WTC11 (cell line): ENCODE results near the gene PHF14.

ENCODE experiments used
- ATF3 ChIP-seq: sonication (generic); formaldehyde crosslinking; conservative IDR thresholded peaks from 2 replicates; pipeline ENCODE4 v1.8.1; 2022; ENCODE audit warnings: mild to moderate bottlenecking, missing genetic modification reagents
- CTCF ChIP-seq: fragments of 200-600 bp; IDR thresholded peaks from 2 replicates; pipeline ENCODE4 v1.8.0; 2022; ENCODE audit warnings: antibody characterized with exemption
- MAX ChIP-seq: sonication (generic); formaldehyde crosslinking; IDR thresholded peaks from 2 replicates; pipeline ENCODE4 v1.8.0; 2022; ENCODE audit warnings: mild to moderate bottlenecking, missing genetic modification reagents
- PREB ChIP-seq: sonication (generic); formaldehyde crosslinking; IDR thresholded peaks from 2 replicates; pipeline ENCODE4 v1.8.1; 2022; ENCODE audit warnings: mild to moderate bottlenecking, missing genetic modification reagents, moderate library complexity, borderline replicate concordance
- SP1 ChIP-seq: sonication (generic); formaldehyde crosslinking; conservative IDR thresholded peaks from 2 replicates; pipeline ENCODE4 v1.8.1; 2022; ENCODE audit warnings: missing genetic modification reagents
- ZNF263 ChIP-seq: sonication (generic); formaldehyde crosslinking; IDR thresholded peaks from 2 replicates; pipeline ENCODE4 v1.8.1; 2022; ENCODE audit warnings: low read depth, mild to moderate bottlenecking, moderate library complexity, missing genetic modification reagents
- ZNF396 ChIP-seq: fragments of 250-450 bp; sonication (Bioruptor Pico); IDR thresholded peaks from 2 replicates; pipeline ENCODE4 v1.8.0; 2021; ENCODE audit warnings: mild to moderate bottlenecking, moderate library complexity, borderline replicate concordance
- ZNF671 ChIP-seq: fragments of 250-450 bp; sonication (Bioruptor Pico); IDR thresholded peaks from 2 replicates; pipeline ENCODE4 v1.8.0; 2021; ENCODE audit warnings: mild to moderate bottlenecking

GRCh38 chr7:11210374-11210773 lies 236.7 kb downstream of the PHF14 start:
- TF ChIP-seq ATF3 (no peak), PREB (CRISPR knock-in tag) (no peak), ZNF671 (CRISPR knock-in tag) (no peak), CTCF (no peak), ZNF263 (CRISPR knock-in tag) (no peak), MAX (CRISPR knock-in tag) (no peak), ZNF396 (CRISPR knock-in tag) (no peak), SP1 (no peak)
